ENCODE measurements around the gene PRRC2B.
"Not testable (repeated sequence)": the region's sequence is repeated elsewhere in the genome, so short reads cannot be mapped to it uniquely, and the experiment has no call there.

Gene PRRC2B

DNA sequence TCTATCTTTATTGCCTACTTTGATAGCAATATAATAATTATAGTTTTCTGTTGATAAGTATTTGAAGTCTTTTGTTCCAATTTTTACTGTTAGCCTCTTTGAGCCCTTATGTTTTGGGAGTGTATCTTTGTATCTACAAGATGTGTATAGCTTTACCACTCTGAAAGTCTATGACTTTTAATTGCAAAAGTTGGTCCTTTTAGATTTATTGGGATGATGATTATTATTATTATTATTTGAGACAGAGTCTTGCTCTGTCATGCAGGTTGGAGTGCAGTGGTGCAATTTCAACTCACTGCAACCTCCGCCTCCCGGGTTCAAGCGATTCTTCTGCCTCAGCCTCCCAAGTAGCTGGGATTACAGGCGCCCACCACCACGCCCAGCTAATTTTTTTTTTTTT is 78.2 kb downstream of the PRRC2B start:
- not testable (repeated sequence) for DNase-seq (ENCODE audit: low read depth)

DNA sequence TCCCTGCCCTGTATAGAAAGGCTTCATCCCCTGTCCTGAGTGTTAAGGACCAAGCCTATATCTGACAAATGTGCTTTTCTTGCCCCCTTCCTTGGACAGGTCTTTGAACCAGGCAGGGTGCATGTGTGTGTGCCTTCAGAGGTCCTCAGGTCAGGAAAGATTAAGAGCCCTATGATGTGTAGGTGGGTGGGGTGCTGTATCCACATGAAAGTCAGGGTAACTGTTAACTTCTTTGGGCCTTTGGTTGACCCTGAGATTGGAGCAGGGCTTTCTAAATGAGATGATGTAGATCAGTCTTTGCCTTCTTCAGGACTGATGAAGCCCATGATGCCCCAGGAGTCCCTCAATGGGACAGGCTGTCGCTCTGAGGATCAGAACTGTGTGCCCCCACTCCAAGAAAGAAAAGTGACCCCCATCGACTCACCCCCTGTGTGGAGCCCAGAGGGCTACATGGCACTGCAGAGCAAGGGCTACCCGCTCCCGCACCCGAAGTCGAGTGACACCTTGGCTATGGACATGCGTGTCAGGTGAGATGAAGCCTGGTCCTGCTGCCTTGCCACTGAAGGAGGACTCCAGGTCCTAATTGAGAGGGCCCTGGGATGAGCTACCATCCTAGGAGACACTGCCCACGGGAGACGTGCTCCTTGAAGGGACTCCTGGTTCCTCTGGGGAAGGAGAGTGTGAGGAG is 79.5 kb downstream of the PRRC2B start:
- no peak for DNase-seq (ENCODE audit: low read depth)

- no peak for DNase-seq (ENCODE audit: low read depth)
Observed at GRCh38 chr9:131473891-131474290, 80.0 kb downstream of the PRRC2B start.

GRCh38 chr9:131474711-131475110 is 80.8 kb downstream of the PRRC2B start:
- no peak for DNase-seq (ENCODE audit: low read depth)

- DNase-seq (ENCODE audit: low read depth) = no peak
Observed at GRCh38 chr9:131475111-131475955, 81.4 kb downstream of the PRRC2B start.

- DNase-seq (ENCODE audit: low read depth) = no peak
Observed at GRCh38 chr9:131475956-131476776, 82.3 kb downstream of the PRRC2B start.

- DNase-seq (ENCODE audit: low read depth) = no peak
Observed at GRCh38 chr9:131476777-131477345, 83.0 kb downstream of the PRRC2B start.

DNA sequence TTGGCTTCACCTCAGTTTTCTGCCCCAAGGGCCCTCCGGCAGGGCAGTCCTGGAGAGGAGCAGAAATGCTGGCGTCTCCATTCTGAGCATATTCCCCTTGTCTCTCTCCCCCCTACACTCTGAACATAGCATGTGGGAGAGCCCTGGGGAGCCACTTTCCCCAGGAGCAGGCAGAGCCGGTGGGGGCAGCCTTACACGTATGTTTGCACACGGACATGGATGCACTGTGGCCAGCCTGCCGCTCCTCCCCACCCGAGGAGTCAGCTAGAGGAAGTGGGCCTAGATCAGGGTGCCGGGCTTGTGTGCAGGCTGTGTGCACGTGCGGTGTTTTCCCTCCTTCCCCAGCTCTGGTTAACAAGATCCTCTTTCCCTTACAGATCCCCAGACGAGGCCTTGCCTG is 83.5 kb downstream of the PRRC2B start:
- no peak for DNase-seq (ENCODE audit: low read depth)

DNA sequence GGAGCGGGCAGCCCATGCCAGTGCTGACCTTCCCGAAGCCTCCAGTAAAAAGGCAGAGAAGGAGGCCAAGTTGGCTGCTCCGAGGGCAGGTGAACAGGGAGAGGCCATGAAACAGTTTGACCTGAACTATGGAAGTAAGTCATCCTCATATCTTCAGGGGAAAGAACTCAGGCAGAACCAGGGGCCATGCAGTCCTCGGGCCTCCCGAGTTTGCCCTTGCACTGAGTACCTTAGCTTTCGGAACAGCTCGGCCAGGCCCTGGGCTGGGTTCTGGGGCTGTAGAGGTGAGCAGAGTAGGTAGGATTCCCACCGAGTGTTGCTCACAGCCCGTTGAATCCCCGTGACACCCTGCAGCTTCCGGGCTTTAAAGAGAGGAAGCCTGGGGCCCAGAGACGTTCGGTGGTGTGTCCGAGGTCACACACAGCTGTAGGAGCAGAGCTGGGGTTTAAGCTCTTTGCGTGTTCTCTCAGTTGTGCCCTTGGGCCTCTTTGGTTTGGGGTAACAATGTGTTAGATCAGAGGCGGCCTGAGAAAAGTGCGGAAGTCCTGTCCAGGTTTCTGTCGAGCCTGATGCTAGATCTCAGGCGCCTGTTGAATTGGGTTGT is 84.0 kb downstream of the PRRC2B start:
- DNase-seq (ENCODE audit: low read depth) = no peak

DNA sequence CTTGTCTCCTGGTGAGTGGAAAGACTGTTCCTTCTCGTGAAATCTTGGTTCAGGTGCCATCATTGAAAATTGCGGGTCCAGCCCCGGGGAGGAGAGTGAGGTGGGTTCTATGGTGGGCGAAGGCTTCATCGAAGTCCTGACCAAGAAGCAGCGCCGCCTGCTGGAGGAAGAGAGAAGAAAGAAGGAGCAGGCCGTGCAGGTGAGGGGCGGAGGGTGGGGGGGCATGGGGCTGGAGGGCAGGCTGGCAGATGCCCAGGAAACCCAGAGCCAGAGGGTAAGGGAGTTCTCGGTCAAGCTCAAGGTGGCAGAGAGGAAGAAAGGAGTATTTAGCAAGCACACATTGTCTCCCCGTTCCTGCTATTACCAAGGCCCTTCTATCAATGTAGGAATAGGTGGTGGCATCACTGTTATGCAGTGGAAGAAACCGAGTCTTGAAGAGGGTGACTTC is 84.6 kb downstream of the PRRC2B start:
- no peak for DNase-seq (ENCODE audit: low read depth)

GRCh38 chr9:131478911-131479310 is 85.0 kb downstream of the PRRC2B start:
- DNase-seq (ENCODE audit: low read depth) = no peak

DNA sequence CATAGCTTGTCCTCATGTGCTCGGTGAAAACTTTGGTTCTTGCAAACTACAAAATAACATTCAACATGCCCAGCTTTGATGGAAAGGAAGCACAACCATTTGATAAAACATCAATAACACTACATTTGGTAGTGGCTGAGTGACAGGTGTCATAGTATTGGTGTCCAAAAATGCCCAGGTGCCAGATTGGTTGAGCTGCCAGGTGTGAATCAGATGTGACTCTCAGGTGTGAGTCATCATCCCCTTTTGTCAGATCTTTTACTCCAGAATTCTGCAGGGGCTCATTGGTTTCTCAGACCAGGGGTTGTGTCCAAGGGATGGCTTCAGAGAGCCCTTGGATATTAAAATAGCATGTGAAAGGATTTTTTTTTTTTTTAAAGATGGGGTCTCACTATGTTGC is 86.4 kb downstream of the PRRC2B start:
- DNase-seq (ENCODE audit: low read depth) = no peak

DNA sequence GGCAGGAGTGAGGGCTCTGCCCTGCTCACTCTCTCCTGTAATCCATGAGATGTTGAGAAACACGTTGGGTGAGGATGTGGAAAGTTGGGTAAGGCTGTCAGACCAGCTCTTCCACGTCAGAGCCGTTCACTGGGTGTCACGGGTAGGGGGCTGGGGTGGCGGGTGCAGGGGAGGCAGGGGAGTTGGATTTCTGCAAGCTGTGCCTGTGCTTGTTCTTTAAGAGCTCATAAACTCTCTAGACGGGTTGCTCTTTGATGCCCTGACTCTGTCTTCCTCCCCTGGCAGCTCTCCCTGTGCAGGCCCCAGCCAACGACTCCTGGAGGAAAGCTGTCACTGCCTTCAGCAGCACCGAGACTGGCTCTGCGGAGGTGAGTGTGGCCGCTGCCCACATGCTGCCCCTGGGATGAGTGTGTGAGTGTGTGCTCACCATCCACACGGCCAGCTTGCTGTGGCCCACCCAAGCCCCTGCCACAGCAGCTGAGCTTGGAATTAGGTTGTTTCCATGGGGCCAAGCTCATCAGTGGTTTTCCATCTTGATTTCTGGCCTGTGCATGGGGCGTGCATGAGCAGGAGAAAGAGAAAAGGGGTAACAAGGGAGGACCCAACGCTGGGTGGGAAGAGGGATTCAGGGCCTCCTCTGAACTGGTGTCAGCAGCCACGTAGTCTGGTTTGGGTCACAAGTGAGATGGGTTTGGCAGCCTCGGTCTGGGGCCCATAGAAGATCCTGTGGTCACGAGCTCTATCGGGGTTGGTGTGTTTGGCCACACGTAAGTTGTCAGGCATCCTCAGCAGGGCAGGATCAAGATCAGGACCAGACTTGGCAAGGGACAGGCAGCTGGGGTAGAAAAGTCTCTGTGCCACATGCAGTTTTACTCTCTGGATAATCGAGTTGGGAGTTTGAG is 87.8 kb downstream of the PRRC2B start:
- no peak for DNase-seq (ENCODE audit: low read depth)

GRCh38 chr9:131482343-131483006 is 88.6 kb downstream of the PRRC2B start:
- no peak for DNase-seq (ENCODE audit: low read depth)

DNA sequence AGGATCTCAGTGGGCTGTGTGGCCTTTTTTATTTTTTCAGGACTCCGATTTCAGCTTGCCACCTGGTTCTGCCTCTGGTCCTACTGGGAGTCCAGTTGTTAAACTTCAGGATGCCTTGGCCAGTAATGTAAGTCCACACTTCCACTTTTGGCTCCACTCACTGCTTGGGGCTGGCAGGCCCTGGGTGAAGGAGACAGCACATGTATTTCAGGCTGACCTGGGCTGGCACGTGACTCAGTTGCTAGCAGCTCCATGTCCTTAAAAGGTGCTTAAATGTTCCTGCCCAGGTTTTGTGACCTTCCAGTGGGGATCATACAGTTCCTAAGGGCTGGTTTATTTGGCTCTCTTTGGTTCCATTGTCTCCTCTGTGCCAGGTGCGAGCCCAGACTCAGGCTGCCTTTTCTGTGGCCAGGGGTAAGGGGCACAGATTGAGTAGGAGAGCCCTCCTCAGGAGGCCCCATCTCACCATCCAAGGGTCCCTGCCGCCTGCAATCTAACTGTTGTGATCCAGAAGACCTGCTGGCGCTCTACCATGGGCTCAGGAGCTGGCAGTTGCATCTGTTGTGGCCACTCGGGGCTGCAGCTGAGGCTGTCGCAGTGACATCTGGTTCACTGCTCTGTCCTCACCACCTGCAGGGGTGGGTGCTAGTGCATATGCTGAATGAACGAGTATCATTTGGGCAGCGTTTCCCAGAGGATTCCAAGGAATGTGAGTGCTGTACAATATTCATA is 89.6 kb downstream of the PRRC2B start:
- no peak for DNase-seq (ENCODE audit: low read depth)

GRCh38 chr9:131484051-131484445 is 90.2 kb downstream of the PRRC2B start:
- no peak for DNase-seq (ENCODE audit: low read depth)

- no peak for DNase-seq (ENCODE audit: low read depth)
Observed at GRCh38 chr9:131484560-131485185, 90.8 kb downstream of the PRRC2B start.

GRCh38 chr9:131485206-131485605 is 91.3 kb downstream of the PRRC2B start:
- no peak for DNase-seq (ENCODE audit: low read depth)
